ENCODE measurements around the gene UBE2F.

DNA sequence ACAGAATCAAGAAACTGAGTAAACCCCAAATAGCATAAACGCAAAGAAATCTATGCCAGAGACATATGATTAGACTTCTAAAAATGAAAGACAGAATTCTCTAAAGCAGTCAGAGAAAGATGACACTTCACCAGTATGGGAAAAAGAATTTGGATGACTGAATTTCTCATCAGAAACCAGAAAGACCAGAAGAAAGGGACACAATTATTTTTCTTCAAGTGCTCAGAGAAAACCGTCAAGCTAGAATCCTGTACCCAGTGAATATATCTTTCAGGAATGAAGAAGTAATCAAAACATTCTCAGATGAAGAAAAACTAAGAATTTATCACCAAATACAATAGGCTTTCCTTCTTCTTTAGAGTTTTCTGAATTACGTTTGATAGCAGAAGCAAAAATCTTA lies 119.1 kb downstream of the UBE2F start:
- TF ChIP-seq, protein P1, sequence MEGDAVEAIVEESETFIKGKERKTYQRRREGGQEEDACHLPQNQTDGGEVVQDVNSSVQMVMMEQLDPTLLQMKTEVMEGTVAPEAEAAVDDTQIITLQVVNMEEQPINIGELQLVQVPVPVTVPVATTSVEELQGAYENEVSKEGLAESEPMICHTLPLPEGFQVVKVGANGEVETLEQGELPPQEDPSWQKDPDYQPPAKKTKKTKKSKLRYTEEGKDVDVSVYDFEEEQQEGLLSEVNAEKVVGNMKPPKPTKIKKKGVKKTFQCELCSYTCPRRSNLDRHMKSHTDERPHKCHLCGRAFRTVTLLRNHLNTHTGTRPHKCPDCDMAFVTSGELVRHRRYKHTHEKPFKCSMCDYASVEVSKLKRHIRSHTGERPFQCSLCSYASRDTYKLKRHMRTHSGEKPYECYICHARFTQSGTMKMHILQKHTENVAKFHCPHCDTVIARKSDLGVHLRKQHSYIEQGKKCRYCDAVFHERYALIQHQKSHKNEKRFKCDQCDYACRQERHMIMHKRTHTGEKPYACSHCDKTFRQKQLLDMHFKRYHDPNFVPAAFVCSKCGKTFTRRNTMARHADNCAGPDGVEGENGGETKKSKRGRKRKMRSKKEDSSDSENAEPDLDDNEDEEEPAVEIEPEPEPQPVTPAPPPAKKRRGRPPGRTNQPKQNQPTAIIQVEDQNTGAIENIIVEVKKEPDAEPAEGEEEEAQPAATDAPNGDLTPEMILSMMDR (conservative IDR thresholded peaks at IDR 0.05): no peak
- TF ChIP-seq EZH2 (IDR thresholded peaks at IDR 0.05; ENCODE audit: low read depth): no peak
